Activated T-helper 1 cell treated with anti-CD3 and anti-CD28 coated beads, Interleukin-2, amount 50 U/mL, for 16 hours (primary cell): ENCODE results near the gene ZNF576.
"Not testable (repeated sequence)": the region's sequence is repeated elsewhere in the genome, so short reads cannot be mapped to it uniquely, and the experiment has no call there.

Experiments used
- DNase-seq, 2 donors: peaks; one replicate each; pipeline ENCODE4 v3.0.0-alpha.2; 2020; ENCODE audit warnings: low read depth in 1 of 2, low spot score in 1 of 2

The ZNF576 gene

DNA sequence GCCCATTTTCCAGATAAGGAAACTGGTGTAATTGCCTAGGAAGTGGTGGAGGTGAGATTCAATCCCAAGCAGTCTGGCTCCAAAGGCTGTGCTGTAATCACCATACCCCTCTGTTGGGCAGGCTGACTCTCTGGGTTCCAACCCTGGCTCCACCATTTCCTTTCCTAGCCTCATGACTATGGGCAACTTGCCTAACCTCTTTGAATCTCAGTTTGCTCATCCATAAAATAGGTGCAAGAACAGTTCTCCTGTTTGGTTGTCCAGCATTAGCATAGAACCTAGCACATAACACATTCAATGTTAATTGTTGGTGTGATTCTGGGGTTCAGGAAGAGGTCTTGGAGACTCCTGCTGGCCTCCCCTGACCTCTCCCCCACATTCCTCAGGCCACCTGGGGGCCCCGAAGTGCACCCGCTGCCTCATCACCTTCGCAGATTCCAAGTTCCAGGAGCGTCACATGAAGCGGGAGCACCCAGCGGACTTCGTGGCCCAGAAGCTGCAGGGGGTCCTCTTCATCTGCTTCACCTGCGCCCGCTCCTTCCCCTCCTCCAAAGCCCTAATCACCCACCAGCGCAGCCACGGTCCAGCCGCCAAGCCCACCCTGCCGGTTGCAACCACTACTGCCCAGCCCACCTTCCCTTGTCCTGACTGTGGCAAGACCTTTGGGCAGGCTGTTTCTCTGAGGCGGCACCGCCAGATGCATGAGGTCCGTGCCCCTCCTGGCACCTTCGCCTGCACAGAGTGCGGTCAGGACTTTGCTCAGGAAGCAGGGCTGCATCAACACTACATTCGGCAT, 2.2 kb downstream of the ZNF576 start:
- DNase-seq, result no peak

DNA sequence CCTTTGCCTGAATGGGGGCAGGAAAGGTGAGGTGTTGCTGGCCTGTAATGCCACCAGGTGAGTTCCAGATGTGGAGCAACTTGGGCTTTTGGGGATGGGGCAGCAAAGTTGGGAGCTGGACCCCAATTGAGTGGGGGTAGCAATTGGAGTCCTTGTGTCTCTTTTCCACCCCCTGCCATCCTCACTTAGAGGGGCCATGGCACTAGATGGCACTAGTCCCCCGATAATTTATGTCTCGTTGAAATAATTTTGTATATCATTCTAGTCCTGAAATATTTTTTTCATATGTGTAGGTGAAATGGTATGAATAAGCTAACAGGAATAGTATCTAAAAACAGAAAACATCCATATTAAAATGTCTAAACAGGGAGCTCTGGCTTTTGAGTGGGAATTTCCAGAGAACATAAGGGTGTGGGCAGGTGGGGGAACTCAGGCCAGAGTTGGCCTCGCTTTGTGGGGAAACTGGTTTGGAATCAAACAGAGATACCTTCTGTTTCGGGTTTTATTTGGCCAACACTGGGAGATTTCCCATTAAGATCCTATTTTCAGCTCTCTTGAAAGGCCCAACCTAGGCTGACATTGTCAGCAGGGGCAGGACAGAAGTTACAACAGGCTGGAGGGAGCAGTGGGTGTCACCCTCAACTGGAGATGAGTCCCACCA, 3.4 kb downstream of the ZNF576 start:
- DNase-seq, result no peak

DNA sequence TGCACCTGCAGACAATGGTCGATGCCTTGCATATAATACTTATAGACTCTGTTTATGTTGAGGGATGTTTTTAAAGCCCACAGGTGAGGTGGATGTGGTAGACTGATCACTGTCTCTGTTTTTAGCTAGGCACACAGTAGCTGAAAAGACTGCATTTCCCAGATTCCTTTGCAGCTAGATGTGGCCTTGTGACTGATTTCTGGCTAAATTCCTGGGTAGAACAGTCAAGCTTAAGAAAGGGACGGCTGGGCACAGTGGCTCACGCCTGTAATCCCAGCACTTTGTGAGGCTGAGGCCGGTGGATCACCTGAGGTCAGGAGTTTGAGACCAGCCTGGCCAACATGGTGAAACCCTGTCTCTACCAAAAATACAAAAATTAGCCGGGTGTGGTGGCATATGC, 3.9 kb downstream of the ZNF576 start:
- DNase-seq, result not testable (repeated sequence)

DNA sequence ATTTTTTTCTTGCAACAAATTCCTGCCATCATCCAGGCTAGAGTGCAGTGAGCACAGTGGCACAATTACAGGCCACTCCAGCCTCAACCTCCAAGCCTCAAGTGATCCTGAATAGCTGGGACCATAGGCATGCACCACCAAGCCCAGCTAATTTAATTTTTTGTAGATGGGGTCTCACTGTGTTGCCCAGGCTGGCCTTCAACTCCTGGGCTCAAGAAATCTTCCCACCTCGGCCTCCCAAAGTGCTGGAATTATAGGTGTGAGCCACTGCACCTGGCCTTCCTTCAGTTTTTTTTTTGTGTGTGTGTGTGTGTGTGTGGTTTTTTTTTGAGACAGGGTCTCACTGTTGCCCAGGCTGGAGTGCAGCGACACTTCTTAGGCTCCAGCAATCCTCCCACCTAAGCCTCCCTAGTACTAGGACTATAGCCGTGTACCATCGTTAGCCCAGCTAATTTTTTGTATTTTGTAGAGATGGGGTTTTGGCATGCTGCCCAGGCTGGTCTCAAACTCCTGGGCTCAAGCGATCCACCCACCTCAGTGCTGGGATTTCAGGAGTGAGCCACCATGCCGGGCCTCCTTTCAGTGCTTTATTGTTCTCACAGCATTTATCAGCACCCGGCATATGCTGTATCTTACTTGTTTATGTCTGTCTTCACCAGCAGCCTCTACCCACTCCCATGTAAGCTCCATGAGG, 9.6 kb downstream of the ZNF576 start:
- DNase-seq, result no peak

DNA sequence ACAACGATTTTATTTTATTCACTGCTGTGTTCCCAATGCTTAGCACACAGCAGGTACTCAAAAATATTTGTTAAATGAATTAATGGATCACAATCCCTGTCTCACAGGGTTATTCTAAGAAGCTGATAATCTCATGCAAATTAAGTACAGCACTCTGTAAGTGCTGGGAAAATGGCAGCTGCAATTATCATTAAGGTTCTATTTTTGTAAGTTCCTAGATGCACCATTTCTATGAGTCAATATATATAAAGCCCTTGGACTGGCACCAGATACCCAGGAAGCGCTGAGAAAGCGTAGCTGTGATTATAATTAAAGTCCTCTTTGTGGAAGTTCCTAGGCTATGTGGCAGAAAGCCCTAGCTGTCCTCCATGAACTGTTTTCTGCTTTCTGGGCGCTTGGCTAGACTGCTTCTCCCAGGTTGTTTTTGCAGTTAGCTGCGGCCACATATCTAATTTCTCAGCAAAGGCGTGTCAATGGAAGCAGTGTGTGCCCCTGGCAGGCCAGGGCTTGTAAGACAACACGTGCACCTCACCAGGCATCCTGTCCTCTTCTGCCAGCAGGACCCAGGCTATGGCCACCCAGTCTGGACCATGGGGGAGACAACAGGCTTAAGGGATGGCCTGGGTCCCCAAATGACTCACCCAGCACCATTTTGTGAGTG, 10.3 kb downstream of the ZNF576 start:
- no peak for DNase-seq

DNA sequence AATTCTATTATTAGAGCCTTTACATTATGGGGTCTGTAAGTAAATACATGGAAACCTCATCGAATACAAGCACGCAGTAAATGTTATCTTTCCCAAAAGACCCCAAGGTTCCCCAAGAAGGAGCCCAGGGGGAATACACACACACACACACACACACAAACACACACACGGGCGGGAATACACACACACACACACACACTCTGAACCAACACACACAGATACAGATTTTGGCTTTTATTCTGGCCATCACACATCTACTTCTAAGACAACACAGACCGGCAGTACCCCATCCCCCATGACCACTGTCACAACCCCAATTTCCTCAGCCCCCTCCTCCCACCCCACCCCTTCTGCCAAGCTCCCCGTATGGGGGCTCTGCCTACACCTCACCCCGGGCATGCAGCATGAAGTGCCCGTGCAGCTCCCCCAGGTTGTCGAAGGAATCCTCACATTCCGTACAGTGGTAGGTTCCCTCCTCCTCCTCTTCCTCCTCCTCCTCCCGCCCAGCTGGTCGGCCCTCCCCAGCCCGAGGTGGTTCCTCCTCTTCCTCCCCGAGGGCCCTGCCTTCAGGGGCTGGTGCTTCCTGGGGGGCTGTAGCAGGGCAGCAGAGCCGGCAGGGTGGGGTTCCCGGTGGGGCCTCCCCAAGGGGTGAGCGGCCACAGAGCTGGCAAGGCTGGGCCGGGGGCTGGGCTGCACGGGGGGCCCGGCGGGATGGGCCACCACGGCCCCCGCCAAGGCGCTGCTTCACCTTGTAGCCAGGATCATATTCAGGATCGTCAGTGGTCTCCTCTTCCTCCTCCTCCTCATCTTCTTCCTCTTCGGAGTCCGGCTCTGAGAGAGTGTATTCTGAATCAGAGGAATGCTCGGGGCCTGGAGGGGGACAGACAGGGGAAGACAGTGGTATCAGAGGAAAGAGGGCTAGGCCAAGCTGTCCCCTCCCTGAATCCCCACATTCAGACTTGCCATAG, 11.1 kb downstream of the ZNF576 start:
- no peak for DNase-seq

DNA sequence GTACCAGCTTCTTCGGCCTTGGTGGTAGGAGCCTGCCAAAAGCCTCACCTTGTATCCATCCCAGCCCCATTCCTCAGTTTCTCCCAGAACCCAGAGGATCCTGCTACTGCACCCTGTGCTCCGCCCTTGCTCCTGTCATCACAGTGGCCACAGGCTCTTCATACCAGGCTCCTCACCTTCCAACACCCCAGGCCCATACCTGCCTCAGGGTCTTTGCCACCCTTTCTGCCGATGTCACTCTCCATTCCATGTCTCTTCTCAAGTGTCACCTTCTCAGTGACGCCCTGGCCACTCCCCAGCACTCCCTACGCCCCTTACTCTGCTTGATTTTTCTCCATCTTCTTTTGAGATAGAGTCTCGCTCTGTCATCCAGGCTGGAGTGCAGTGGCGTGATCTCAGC, 13.5 kb downstream of the ZNF576 start:
- DNase-seq, result no peak

DNA sequence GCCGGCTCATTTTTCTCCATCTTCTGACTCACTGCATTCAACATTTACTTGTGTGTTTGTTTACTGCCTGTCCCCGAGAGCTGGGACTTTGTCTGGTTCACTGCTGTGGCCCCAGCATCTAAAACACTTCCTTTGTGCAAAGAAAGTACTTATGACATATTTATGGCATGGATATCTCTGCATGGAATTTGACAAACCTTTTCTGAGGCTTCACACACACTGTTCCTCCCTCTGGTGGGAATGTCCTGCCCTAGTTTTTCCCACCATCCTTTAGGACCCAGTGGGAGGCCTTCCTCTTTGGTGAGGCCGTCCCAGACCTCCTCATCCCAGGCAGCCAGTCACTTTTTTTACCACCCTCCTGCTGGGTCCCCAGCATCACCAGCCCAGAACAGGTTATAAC, 14.1 kb downstream of the ZNF576 start:
- no peak for DNase-seq

DNA sequence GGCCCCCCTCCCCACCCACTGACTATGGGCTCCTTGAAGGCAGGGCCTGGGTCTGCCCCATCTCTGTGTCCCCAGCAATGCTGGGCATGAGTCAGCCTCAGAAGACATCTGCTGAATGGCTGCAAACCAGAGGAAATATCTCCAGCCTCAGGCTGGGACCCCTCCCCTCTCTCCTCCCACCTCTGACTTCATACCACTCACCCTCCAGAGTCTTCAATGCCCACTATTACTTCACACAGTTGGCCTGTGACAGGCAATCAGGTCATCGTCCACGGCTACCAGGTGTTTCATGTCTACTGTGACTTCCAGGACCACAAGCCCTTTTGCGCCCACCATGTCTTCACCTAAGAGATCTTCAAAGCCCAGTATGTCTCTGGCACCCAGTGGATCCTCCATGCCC, 15.4 kb downstream of the ZNF576 start, which contains the start of gene SRRM5:
TSS of gene SRRM5 (plus strand) at position 301 of the 400 bp plus-strand sequence. CDS start at position 335, 34 bp downstream.
- no peak for DNase-seq

DNA sequence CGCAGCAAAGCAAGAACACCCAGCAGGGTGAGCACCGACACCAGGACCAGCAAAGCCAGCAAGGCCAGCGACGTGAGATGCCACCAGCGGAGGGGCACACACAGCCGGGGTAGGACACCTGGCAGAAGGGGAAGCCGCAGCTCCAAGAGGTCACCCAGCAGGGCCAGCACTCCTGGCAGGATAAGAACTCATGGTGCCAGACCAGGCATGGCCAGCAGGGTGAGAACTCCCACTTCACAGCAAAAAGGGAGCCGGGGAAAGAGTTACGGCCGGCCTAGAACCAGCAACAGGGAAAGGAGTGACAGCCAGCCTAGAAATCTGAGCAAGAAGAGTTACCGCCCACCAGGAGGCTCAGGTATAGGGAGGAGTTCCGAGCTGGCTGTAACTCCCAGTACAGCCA, 16.0 kb downstream of the ZNF576 start:
- DNase-seq, result no peak

DNA sequence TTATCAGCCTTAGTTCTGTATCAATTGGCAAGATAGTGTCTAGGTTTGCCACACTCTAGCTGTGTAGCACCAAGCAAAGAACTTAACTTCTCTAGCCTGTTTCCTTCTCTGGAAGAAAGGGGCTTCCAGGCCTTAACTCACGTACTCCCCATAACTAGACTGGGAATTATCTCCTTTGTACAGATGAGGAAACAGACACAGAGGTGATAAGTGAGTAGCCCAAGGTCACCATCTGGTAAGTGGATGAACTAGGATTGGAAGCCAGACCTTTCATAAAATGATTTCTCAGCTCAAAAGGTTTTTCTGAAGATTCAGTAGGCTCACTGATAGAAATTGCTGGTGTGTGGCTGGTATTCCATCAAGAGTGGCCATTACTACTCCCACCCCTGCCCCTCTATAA, 19.9 kb downstream of the ZNF576 start:
- no peak for DNase-seq

DNA sequence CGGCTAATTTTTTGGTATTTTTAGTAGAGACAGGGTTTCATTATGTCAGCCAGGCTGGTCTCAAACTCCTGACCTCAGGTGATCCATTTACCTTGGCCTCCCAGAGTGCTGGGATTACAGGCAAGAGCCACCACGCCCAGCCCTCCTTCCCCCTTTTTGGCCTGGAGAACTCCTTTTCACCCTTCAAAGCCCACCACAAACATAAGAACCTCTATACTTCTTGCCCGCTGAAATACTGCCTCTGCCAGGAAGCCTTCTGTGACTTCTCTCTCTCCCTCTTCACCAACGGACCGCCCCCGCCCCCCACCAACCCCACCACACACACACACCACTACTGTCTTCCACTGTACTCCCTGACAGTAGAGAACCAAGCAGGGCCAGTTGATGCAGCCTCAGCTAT, 20.6 kb downstream of the ZNF576 start:
- DNase-seq, result no peak

DNA sequence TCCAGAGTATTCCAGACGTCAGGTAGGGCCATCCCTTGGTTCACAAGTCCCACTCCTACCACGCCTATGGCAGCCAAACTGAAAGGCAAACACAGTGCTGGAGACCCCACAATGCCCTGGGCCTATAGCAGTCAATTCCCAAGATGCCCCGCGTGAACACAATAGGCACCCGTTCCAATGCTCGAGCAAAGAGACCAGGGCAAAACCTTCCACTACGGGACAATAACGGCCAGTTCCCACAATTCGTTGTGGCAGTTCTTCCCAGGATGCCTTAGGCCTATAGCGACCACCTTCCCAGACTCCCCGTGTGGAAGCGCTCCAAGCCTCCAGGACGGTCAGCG, 22.5 kb downstream of the ZNF576 start:
- peak in 1 of 2 donors; percentile 17 for DNase-seq

DNA sequence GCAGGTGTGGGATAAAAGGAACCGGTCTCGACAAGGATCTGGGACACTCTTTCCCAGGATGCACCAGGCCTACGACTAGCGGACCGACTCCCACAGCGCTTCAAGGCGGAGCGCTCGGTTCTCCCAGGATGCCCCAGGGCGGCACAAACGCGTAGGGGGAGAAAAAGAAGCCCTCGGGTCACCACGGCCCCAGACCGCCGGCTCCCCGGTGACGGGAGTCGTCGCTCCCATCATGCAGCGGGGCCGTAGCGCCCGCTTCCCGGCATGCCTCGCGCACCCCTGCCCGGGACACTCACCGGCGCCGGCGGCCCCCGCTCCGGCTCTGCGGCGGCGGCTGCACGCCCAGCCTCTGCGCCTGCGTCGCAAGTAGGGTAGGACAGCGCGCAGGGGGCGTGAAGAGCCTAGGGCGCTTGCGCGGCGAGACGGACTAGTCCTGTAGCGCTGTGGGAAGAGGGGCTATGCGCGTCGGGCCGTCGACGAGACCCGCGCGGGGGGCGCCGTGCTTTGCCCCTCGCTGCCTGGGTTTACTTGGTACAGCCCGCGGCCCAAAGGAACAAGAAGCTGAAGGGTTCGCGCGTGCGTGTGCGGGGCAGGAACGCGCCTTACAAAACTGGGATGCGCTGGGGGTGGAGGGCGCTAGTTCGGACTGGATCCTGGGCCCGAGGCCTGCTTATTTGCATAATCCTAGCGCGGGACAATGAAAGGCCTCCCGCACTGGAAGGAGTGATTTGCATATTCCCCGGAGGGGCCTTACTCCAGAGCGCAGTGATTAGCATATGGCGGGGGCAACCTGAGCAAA, 23.1 kb downstream of the ZNF576 start, which contains the start of gene ZNF428:
TSS of gene ZNF428 (minus strand) at position 368 of the 799 bp plus-strand sequence. CDS start 5,325 bp downstream, outside the sequence.
- peak; percentile 61 to 81 for DNase-seq

DNA sequence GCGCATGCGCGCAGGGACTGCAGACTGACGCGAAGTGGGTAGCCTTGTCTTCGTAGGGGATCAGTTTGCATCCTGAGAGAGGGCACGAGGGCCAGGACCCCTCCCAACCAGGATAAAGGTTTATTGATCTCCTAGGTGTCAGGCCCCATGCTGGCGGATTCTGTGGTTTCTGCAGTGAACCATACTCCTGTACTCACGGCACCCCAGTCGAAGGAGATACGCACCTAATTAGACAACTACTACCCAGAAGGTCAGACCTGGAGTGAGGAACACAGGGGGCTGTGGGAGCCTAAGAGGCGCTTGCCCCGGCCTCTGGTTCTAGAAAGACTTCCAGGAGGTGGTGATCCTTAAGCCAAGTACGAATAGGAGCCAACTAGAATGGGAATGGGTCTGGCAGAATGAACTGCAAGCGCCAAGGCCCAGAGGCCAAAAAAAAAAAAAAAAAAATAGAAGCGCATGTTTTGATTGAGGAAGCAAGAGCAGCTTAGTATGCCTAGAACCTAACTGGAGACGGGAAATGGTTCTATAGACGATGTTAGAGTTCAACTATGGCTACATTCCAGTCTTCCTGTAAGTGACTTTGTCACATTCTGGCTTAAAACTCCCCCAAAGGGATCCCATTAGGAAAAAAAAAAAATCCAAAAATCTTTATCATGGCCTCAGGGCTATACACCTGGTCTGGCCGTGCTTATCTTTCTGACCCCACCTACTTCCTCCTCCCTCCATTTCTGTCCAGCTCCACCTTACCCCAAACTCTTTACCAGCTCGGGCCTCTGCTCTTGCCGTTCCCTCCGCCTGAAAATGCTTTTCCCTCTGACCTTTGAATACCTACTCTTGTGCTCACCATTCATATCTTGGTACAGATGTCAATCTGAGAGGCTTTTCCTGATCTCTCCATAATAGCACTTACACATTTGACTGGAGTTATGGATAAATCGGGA, 23.9 kb downstream of the ZNF576 start:
- DNase-seq, result peak; percentile 62 to 72

DNA sequence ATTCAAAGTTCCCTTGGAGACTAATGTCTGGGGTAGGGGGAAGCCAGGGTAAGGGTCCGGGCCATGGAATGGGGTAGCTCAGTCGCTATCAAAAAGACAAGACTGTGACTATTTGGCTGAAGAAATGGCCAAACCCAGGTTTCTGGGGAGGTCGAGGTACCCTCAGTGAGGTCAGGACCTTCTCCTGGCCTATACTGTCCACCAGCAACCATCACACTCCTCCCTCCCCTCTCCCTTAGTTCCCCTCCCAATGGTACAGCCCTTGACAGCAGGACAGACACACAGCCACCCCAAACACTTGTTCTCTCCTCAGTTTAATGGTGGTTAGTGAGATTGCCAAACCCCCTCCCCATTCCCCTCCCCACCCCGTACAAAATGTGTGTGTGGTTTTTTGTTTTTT, 25.7 kb downstream of the ZNF576 start:
- no peak for DNase-seq

DNA sequence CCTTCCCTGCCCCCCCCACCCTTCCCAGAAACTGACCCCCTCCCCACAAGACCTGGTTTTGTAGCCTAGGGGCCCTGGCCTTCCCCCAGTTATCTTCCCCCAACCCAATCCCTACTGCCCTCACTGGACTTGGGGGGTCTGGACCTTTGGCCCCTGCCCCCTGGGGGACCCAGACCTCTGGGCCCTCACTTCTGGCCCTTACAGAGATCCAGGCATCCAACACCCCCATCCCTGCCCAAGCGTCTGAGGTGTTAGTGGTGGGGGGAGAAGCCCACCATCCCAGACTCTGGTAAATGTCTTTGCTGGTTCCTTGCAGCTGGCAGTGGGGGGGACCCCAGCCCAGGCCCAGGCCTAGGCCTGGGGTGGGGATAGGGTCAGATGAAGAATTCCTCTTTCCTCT, 26.6 kb downstream of the ZNF576 start:
- DNase-seq, result no peak

DNA sequence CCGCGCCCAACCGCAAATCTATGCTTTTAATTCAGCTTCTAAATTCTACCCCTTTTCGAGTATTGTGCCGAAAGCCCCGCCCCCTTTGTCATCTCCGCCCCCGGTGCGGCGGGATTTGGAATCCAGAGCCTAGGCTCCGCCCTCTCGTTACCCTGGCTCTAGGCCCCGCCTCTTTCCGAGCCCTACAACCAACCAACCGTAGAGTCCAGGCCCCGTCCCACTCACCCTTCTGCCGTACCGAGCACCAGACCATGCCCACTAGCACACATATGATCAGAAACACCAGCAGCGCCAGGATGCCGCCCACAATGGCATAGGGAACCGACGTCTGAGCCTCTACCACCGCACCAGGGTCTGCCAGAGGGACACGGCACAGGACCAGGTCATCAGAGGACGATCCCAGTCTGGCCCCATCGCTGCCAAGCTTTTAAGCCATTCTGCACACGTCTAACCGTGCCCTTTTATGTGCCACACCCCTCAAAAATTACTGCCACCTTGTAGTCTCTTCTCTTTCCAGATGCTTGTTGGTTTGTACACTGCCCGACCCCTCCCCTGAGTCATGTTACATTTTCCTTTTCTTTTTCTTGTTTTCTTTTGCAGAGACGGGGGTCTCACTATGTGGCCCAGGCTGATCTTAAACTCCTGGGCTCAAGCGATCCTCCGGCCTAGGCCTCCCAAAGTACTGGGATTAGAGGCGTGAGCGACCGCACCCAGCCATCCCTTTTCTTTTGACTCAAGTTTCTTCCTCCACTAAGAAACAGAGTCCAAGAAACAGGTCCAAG, 27.7 kb downstream of the ZNF576 start:
- no peak for DNase-seq
